CD4-positive, alpha-beta T cell treated with Interleukin-4 for 4 hours (primary cell): ENCODE data around the gene KCNMB4.
"Not testable (repeated sequence)": the region's sequence is repeated elsewhere in the genome, so short reads cannot be mapped to it uniquely, and the experiment has no call there.

Source experiments
- DNase-seq: peaks from one replicate; pipeline ENCODE4 v3.0.0-alpha.2; 2020

The KCNMB4 gene

GRCh38 chr12:70379846-70380245, 13.8 kb downstream of the KCNMB4 start:
- DNase-seq: no peak

- no peak for DNase-seq
Measured at GRCh38 chr12:70383484-70383883, 17.4 kb downstream of the KCNMB4 start.

GRCh38 chr12:70383886-70384285, 17.8 kb downstream of the KCNMB4 start:
- no peak for DNase-seq

GRCh38 chr12:70386771-70387170, 20.7 kb downstream of the KCNMB4 start:
- no peak for DNase-seq

GRCh38 chr12:70389678-70390077, 23.6 kb downstream of the KCNMB4 start:
- no peak for DNase-seq

GRCh38 chr12:70392631-70393030, 26.5 kb downstream of the KCNMB4 start:
- not testable (repeated sequence) for DNase-seq

GRCh38 chr12:70393787-70394499, 27.9 kb downstream of the KCNMB4 start:
- no peak for DNase-seq

- no peak for DNase-seq
Measured at GRCh38 chr12:70398002-70398401, 31.9 kb downstream of the KCNMB4 start.

GRCh38 chr12:70398862-70399261, 32.8 kb downstream of the KCNMB4 start:
- no peak for DNase-seq

GRCh38 chr12:70399311-70399710, 33.2 kb downstream of the KCNMB4 start:
- DNase-seq: no peak

GRCh38 chr12:70400124-70400523, 34.0 kb downstream of the KCNMB4 start:
- DNase-seq: no peak

- DNase-seq: no peak
Measured at GRCh38 chr12:70402597-70402996, 36.5 kb downstream of the KCNMB4 start.

- DNase-seq: no peak
Measured at GRCh38 chr12:70403826-70404225, 37.7 kb downstream of the KCNMB4 start.

- DNase-seq: no peak
Measured at GRCh38 chr12:70408004-70408790, 42.1 kb downstream of the KCNMB4 start.

- no peak for DNase-seq
Measured at GRCh38 chr12:70415987-70416386, 49.9 kb downstream of the KCNMB4 start.

- no peak for DNase-seq
Measured at GRCh38 chr12:70417121-70417520, 51.0 kb downstream of the KCNMB4 start.

GRCh38 chr12:70418101-70418500, 52.0 kb downstream of the KCNMB4 start:
- no peak for DNase-seq

- DNase-seq: no peak
Measured at GRCh38 chr12:70422631-70423030, 56.5 kb downstream of the KCNMB4 start.

GRCh38 chr12:70426620-70427019, 60.5 kb downstream of the KCNMB4 start:
- no peak for DNase-seq

GRCh38 chr12:70427611-70428010, 61.5 kb downstream of the KCNMB4 start:
- no peak for DNase-seq

- DNase-seq: no peak
Measured at GRCh38 chr12:70430400-70430799, 64.3 kb downstream of the KCNMB4 start.

- DNase-seq: no peak
Measured at GRCh38 chr12:70436836-70437235, 70.7 kb downstream of the KCNMB4 start.

- no peak for DNase-seq
Measured at GRCh38 chr12:70443062-70443673, 77.1 kb downstream of the KCNMB4 start.

- no peak for DNase-seq
Measured at GRCh38 chr12:70444903-70445302, 78.8 kb downstream of the KCNMB4 start.
